AG09319 (cell line): Measurements from ENCODE around the gene SEMA3A.

ENCODE experiments used
- DNase-seq: peaks from one replicate; pipeline ENCODE4 v3.0.0-alpha.2; 2010; ENCODE audit warnings: low read depth; ENCODE audit errors: extremely low read depth
- CTCF ChIP-seq: IDR thresholded peaks from 2 replicates; pipeline ENCODE4 v1.5.1; 2011; ENCODE audit warnings: low read depth, mild to moderate bottlenecking, inconsistent platforms, low read length, moderate library complexity

The SEMA3A gene

GRCh38 chr7:84177758-84178412 lies 16.7 kb downstream of the SEMA3A start:
- TF ChIP-seq CTCF, result no peak
- DNase-seq, result no peak

- peak; percentile 41 for DNase-seq
- TF ChIP-seq CTCF, result no peak
Observed at GRCh38 chr7:84176716-84177115, 17.9 kb downstream of the SEMA3A start.

DNA sequence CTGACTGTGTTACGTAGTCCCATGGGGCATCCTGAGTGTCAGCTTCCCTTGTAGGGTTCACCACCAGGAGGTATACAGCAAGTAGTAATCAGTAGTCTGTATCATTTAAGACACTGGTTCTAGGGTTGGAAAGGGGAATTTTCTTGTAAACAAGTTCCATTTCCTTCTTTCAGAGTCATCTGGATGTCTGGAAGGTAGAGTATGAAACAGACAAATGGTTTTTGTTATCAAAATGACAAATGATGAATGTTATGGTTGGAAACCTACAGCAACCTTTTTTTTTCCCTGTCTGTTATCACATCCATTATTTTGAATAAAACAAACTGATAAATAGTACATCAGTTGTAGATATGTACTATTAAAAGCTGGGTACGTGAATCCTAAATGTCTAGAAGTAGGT lies 19.1 kb downstream of the SEMA3A start:
- DNase-seq, result no peak
- no peak for TF ChIP-seq CTCF

DNA sequence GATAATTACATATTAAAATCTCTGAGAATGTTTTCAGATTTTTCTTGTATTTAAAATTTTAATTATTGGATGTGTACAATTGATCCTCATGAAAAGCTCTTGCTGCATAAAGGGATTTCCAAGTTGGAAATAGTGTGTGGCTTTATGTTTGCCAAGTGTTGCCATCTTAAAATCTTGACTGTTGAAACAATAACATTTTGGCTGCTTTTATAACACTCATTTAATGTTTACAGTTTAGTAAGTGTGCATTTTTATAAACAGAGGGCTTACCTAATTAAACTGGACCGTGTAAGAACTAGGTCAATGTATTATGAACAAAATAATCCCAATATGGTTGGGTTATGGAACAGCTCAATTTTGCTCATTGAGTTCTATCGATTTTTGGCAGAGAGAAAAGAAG lies 23.9 kb downstream of the SEMA3A start:
- no peak for DNase-seq
- TF ChIP-seq CTCF, result no peak

- DNase-seq, result no peak
- no peak for TF ChIP-seq CTCF
Observed at GRCh38 chr7:84162584-84162983, 32.0 kb downstream of the SEMA3A start.

DNA sequence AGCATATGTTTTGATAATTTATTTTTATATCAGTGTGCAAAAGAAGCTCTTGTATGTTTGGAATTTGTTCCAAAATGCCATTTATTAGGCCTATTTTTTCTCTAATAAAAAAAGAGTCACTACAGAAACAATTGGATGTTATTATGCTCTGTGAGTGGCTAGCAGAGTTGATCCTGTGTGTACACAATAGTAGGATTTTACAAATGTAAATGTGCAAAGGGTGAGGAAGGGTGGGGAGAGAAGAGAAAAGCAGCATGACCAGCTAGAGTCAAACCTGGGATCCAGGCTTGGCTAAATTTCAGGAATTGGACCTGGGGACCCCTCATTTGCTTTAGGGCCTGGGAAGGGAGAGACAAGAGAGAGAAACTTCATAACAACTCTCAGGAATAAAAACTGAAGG lies 32.5 kb downstream of the SEMA3A start:
- DNase-seq, result no peak

GRCh38 chr7:84161398-84161797 lies 33.2 kb downstream of the SEMA3A start:
- no peak for TF ChIP-seq CTCF
- no peak for DNase-seq

More for the DNA sequence above, 32.5 kb downstream of the SEMA3A start:
- no peak for TF ChIP-seq CTCF
